Aorta (tissue), 5 donors: ENCODE results near the gene ZNF629. TPM values are rescaled to one million over a fixed set of nuclear protein-coding genes. Genes with fewer than 3 reads are reported as not detected.

Experiments used
- ATAC-seq: fragments of 200-7000 bp; cut with Tn5 transposase; one replicate; pipeline ENCODE4 v1.9.1; 2022; ENCODE audit warnings: moderate library complexity; ENCODE audit not compliant: low FRiP score
- DNase-seq, 2 donors: peaks; one replicate each; pipeline ENCODE4 v3.0.0-alpha.2; 2020
- H3K27ac ChIP-seq, 2 donors: one replicate each; pipeline ENCODE4 v1.5.1; 2013; ENCODE audit warnings: low read length in 2 of 2, mild to moderate bottlenecking in 2 of 2, moderate library complexity in 2 of 2, control low read depth in 1 of 2, inconsistent platforms in 1 of 2, low read depth in 1 of 2
- H3K27me3 ChIP-seq, 2 donors: one replicate each; pipeline ENCODE4 v1.6.1; 2013; ENCODE audit warnings: control low read depth in 1 of 2, low read length in 1 of 2, mild to moderate bottlenecking in 1 of 2, moderate library complexity in 1 of 2; ENCODE audit not compliant: insufficient read depth in 2 of 2, control insufficient read depth in 1 of 2
- H3K36me3 ChIP-seq, 2 donors: one replicate each; pipeline ENCODE4 v1.6.1; 2013; ENCODE audit warnings: control low read depth in 1 of 2, low read length in 1 of 2, mild to moderate bottlenecking in 1 of 2; ENCODE audit not compliant: insufficient read depth in 2 of 2, control insufficient read depth in 1 of 2
- H3K4me1 ChIP-seq, 2 donors: one replicate each; pipeline ENCODE4 v1.6.1; 2013; ENCODE audit warnings: low read length in 2 of 2, control low read depth in 1 of 2, mild to moderate bottlenecking in 1 of 2, moderate library complexity in 1 of 2; ENCODE audit not compliant: insufficient read depth in 2 of 2, control insufficient read depth in 1 of 2
- H3K4me3 ChIP-seq, 2 donors: one replicate each; pipeline ENCODE4 v1.5.1; 2013; ENCODE audit warnings: low read length in 2 of 2, control low read depth in 1 of 2, mild to moderate bottlenecking in 1 of 2
- H3K9me3 ChIP-seq: one replicate; pipeline ENCODE4 v1.6.1; 2013; ENCODE audit warnings: mild to moderate bottlenecking, low read length; ENCODE audit not compliant: control insufficient read depth
- WGBS, 2 donors: extraction: QIAGEN DNeasy Blood & Tissue Kit; methylation state at CpG; one replicate each; pipeline ENCODE4 v1.1.7; 2013; 5-methylcytosine and 5-hydroxymethylcytosine counted together
- intact Hi-C, 2 donors: fragments of 100-400 bp; cut with DNase I; formaldehyde crosslinking; loops; one replicate each; pipeline versions ENCODE4 v1.14.2 to v1.15.0; 2022
- polyA plus RNA-seq, 2 donors: library from polyadenylated mRNA; stranded (reverse); fragments of 200-250 nt; gene quantifications; one replicate each; pipeline ENCODE4 v1.2.3, GENCODE V29; 2013
- total RNA-seq, 2 donors: library from RNA; stranded (reverse); fragmentation: NEBNext Ultra II Directional; extraction: Animal tissue kit (Norgen Biotek cat#: 25700); gene quantifications; one replicate each; pipeline ENCODE4 v1.2.1, GENCODE V29; 2021
- donor health status: healthy with polysubstance abuse.
- donor health status: Bipolar disorder and iron deficiency.
- donor health status: DM: no; HTN: no; CAD: no.
- donor health status: DM: no; HTN: no; CAD: no.
- donor health status: DM: yes; HTN: yes; CAD: no.

Gene ZNF629
- total and polyA plus RNA-seq, 4 donors: 2.1 to 13.4 (median 9.3) TPM

DNA sequence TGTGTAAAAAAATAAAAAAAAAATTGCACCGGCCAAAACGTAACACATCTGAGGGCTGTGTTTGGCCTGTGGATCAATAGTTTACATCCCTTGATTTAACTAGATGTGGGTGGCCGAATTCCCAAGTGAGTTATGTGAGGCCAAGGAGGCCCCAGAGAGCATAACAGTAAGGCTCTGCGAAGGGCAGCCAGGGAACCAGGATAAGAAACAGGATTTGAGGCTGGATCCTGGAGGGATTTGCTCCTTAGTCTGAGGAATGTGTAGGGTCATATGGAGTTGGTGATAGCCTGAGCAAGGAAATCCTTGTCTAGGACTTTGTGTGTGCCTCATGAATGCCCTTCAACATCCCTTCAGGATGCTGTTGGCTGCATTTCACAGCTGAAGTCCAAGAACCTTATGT is 36.8 kb downstream of the ZNF629 start:
- DNase-seq: no peak
- Histone ChIP-seq H3K36me3 (peaks cover 0 to 2% of the 10 kb centered on the region in 2 donors), H3K4me3 (no peak overlapping the region), H3K27ac (no peak overlapping the region), H3K27me3 (no peaks in the 10 kb centered on the region), H3K4me1 (no peaks in the 10 kb centered on the region), H3K9me3 (no peaks in the 10 kb centered on the region)
- 85 to 90% methylated on average over 4 of the region's 4 CpGs for WGBS, 2 donors
- intact Hi-C loops: no loop called here
- ATAC-seq: no peak

DNA sequence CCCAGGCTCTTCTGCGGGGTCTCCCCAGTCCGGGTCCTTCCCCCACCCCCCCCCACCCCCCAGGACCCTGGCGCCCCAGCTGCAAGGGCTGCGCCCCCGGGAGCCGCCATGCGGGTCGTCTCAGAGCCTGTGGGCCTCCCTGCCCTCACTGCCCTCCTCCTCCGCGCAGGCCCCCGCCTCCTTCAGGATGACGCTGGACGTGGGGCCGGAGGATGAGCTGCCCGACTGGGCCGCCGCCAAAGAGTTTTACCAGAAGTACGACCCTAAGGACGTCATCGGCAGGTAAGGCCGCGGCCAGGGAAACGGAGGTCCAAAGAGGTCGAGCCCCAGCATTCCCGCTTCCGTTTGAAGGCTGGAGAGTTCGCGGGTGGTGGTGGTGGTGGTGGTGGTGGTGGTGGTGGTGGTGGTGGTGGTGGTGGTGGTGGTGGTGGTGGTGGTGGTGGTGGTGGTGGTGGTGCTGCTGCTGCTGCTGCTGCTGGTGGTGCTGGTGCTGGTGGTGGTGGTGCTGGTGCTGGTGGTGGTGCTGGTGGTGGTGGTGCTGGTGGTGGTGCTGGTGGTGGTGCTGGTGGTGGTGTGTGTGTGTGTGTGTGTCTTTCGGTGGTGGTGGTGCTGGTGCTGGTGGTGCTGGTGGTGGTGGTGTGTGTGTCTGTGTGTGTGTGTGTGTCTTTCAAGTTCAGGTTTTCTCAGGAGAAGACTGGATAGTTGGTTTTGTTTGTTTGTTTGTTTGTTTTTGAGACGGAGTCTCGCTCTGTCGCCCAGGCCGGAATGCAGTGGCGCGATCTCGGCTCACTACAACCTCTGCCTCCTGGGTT is 38.2 kb downstream of the ZNF629 start:
- peaks cover 0 to 2% of the 10 kb centered on the region in 2 donors for H3K36me3 ChIP-seq
- WGBS, 2 donors: 13 to 15% methylated on average over 32 to 36 of the region's 36 CpGs
- H3K27ac ChIP-seq: no peak overlapping the region
- H3K27me3 ChIP-seq: no peaks in the 10 kb centered on the region
- intact Hi-C loops: no loop called here
- H3K4me1 ChIP-seq: no peaks in the 10 kb centered on the region
- ATAC-seq: peak; percentile 49
- DNase-seq: no peak
- no peaks in the 10 kb centered on the region for H3K9me3 ChIP-seq
- peak overlapping the region; percentile 36 to 79 for H3K4me3 ChIP-seq

DNA sequence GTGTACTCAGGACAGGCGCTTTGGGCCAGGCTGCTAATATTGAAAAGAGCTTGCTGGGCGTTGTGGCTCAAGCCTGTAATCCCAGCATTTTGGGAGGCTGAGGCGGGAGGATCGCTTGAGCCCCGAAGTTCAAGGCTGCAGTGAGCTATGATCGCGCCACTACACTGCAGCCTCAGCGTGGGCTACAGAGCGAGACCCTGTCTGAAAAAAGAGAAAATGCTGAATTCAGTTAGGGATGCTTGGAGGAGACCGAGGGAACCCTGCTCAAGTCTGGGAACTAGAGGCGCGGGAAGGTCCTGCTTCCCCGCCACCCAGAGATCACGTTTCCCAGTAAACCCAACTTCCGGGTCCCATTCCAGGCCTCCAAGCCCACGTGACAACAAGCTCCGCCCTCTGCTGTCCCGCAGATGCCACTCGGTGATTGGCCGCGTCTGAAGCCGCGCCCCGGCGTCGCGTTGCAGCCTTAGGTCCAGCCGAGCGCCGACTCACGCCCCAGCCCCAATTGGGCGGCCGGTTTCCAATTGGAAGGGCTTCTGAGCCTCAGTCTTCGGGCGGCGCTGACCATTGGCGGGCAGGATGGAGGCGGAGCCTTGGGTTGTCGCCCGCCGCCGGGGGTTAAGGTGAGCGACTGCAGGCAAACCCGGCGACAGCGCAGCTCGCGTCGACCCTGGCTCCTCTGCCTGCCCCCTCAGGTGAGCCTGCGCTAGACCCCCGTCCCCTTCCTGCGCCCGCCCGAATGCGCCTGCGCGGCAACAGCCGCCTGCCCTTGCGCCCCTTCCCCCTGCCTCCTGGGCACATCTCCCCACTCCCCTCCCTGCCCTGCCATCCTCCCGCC is 39.0 kb downstream of the ZNF629 start, which contains the start of gene PHKG2:
Gene PHKG2, plus strand, starts transcription at position 627 of the 835 bp plus-strand sequence. CDS start 396 bp downstream, outside the sequence.
- intact Hi-C loops: no loop called here
- DNase-seq: peak; percentile 100
- Histone ChIP-seq H3K36me3 (peaks cover 0 to 2% of the 10 kb centered on the region in 2 donors), H3K27me3 (no peaks in the 10 kb centered on the region), H3K4me1 (no peaks in the 10 kb centered on the region), H3K9me3 (no peaks in the 10 kb centered on the region), H3K27ac (peak within 1 kb of the TSS in 1 of 2 donors; percentile 84), H3K4me3 (peak within 1 kb of the TSS; percentile 52 to 79)
- peak; percentile 99 for ATAC-seq
- WGBS, 2 donors: 2 to 3% methylated on average over 57 to 60 of the region's 60 CpGs

DNA sequence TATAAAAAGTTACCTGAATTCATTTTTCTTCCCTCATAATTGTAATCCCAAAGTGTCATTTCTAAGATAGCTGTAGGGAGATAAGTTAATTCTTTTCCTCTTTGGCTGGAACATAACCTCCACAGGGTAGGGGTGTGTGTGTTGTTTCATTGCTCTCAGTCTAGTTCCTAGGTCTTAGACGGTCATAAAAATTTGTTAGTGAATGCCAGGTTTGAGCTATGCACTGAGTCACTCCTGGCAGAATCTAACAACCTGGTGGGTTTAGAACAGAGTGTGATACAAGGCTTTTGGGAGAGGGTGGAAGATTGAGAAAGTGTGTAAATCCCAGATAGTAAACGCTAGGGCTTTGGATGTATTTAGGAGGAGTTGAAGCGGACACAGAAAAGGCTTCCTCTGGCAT is 39.7 kb downstream of the ZNF629 start:
- peak overlapping the region in 1 of 2 donors; percentile 52 for H3K4me3 ChIP-seq

DNA sequence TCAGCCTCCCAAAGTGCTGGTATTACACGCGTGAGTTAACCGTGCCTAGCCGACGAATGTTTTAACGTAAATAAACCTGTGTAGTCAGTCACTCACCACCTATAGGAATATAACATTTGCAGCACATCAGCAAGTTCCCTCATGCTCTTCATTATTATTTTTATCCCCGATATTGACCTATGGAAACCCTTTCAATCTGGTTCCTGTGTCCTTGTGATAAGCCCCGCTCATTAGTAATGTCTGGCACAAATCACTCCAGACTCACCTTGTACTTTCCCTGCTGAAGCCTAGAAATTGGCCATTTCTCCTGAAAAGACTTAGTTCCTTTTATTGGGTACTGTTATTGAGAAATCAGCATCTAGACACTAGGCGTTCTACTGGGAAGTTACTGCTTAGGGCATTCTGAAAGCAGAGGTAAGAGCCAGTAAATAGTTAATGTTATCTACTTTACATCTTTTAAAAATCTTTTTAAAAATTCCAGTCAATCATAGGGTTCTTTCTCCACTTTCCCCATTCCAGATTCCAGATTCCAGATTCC is 40.3 kb downstream of the ZNF629 start:
- no peaks in the 10 kb centered on the region for H3K9me3 ChIP-seq
- ATAC-seq (no peak), DNase-seq (no peak)
- no peak overlapping the region for H3K4me3 ChIP-seq
- H3K27me3 ChIP-seq: no peaks in the 10 kb centered on the region
- intact Hi-C loops: no loop called here
- H3K27ac ChIP-seq: no peak overlapping the region
- WGBS, 2 donors: 85 to 86% methylated on average over 9 of the region's 9 CpGs
- peaks cover 0 to 2% of the 10 kb centered on the region in 2 donors for H3K36me3 ChIP-seq
- no peaks in the 10 kb centered on the region for H3K4me1 ChIP-seq

More for the DNA sequence above, 39.7 kb downstream of the ZNF629 start:
- ATAC-seq: no peak
- H3K36me3 ChIP-seq: peaks cover 0 to 2% of the 10 kb centered on the region in 2 donors
- no peaks in the 10 kb centered on the region for H3K27me3 ChIP-seq
- no peaks in the 10 kb centered on the region for H3K4me1 ChIP-seq
- no peaks in the 10 kb centered on the region for H3K9me3 ChIP-seq
- peak overlapping the region in 1 of 2 donors; percentile 84 for H3K27ac ChIP-seq
- WGBS, 2 donors: 24 to 26% methylated on average over 3 of the region's 3 CpGs
- DNase-seq: no peak
- intact Hi-C loops: no loop called here

DNA sequence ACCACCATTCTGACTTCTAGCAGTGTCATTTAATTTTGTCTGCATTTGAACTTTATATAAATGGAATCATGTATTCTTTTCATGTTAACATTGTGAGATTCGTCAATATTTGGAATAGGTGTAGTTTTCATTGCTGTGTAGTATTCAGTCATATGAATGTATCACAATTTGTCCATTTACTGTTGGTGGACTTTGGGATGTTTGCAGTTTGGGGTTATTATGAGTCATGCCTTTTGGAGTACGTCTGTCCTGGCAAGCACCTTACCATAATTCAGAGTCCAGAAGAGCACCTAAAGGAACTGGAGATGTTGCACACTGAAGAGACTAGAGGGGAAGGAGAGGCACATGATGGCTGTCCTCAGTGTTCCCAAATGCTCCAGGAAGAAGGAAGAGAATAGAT is 41.9 kb downstream of the ZNF629 start:
- DNase-seq (no peak), ATAC-seq (no peak)
- intact Hi-C loops: no loop called here
- no peak overlapping the region for H3K4me3 ChIP-seq
- H3K9me3 ChIP-seq: no peaks in the 10 kb centered on the region
- no peak overlapping the region for H3K27ac ChIP-seq
- no peaks in the 10 kb centered on the region for H3K36me3 ChIP-seq
- 60 to 63% methylated on average over 2 of the region's 2 CpGs for WGBS, 2 donors
- H3K4me1 ChIP-seq: peaks cover 0 to 2% of the 10 kb centered on the region in 2 donors
- no peaks in the 10 kb centered on the region for H3K27me3 ChIP-seq

DNA sequence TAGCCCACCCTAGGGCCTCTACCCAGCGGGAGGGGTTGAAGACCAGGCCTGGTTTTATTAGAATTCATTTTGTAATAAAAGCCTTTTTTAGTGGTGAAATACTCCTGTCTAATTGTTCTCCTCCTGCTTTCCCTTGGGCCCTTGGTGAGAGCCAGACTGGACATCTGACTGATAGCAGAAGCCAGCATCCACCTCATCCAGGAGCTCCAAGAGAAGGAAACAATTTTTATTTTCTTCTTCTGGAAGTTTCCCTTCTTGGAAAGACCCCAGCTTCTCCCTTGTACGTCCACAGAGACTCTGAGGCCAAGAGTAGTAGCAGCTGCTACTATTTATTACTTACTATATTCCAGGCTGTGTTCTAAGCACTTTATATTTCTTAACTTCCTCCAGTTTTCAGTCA is 42.8 kb downstream of the ZNF629 start:
- DNase-seq (no peak), ATAC-seq (no peak)
- Histone ChIP-seq H3K27me3 (no peaks in the 10 kb centered on the region), H3K4me3 (no peak overlapping the region), H3K9me3 (no peaks in the 10 kb centered on the region), H3K27ac (no peak overlapping the region), H3K36me3 (no peaks in the 10 kb centered on the region), H3K4me1 (peaks cover 0 to 2% of the 10 kb centered on the region in 2 donors)
- 48 to 65% methylated on average over 2 of the region's 2 CpGs for WGBS, 2 donors
- intact Hi-C loops: loop anchor here (5.0 kb wide), 2 partner anchors 42 to 47 kb away; partner anchors contain the start of gene SRCAP (in 1 of the 2)

DNA sequence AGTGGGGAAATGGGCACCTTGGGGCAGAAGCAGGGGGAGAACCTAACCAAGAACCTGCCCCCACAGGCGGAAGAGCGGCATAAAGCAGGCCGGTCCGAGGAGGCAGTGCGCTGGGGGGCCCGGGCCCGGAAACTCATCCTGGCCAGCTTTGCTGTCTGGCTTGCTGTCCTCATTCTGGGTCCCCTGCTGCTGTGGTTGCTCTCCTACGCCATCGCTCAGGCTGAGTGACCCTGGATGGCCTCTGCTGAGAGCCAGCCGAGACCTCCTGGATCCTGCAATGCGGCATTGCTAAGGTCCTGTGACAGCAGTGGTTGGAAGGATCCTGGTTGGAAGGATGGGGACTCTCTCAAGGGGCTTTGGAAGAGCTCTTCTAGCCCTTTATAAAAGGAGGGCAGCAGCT is 43.3 kb downstream of the ZNF629 start:
- no peaks in the 10 kb centered on the region for H3K27me3 ChIP-seq
- WGBS, 2 donors: 91 to 92% methylated on average over 11 of the region's 11 CpGs
- DNase-seq (no peak), ATAC-seq (no peak)
- H3K9me3 ChIP-seq: no peaks in the 10 kb centered on the region
- H3K27ac ChIP-seq: no peak overlapping the region
- H3K36me3 ChIP-seq: peaks cover 0 to 2% of the 10 kb centered on the region in 2 donors
- intact Hi-C loops: loop anchor here (5.0 kb wide), 2 partner anchors 41 to 46 kb away; partner anchors contain the start of gene SRCAP (in 1 of the 2)
- peaks cover 0 to 2% of the 10 kb centered on the region in 2 donors for H3K4me1 ChIP-seq
- H3K4me3 ChIP-seq: no peak overlapping the region
